Calu3 (cell line): ENCODE measurements around the gene IFNA13. TPM values are rescaled to one million over a fixed set of nuclear protein-coding genes. Genes with fewer than 3 reads are reported as not detected.

Experiments
- BruUV-seq: library from RNA; stranded (reverse); fragments of 400-500 nt; replicated peaks from 2 replicates; lab custom pipeline; 2021; lab: Mats Ljungman, UMichigan
- CTCF ChIA-PET: fragments of 300-600 bp; sonication (Branson Sonifier 250); formaldehyde crosslinking; loops from one replicate; lab custom pipeline; 2022; ENCODE audit warnings: antibody characterized with exemption; lab: Charles Lee
- DNase-seq: peaks from one replicate; pipeline ENCODE4 v3.0.0; 2022
- H3K27ac Mint-ChIP-seq: one replicate; pipeline ENCODE4 v1.8.0; 2022; ENCODE audit warnings: mixed read lengths; ENCODE audit not compliant: unreplicated experiment
- H3K27me3 Mint-ChIP-seq: one replicate; pipeline ENCODE4 v1.8.0; 2022; ENCODE audit warnings: mixed read lengths; ENCODE audit not compliant: unreplicated experiment
- H3K36me3 Mint-ChIP-seq: one replicate; pipeline ENCODE4 v1.8.0; 2022; ENCODE audit warnings: mild to moderate bottlenecking, moderate library complexity, mixed read lengths; ENCODE audit not compliant: insufficient read depth, unreplicated experiment
- H3K4me1 Mint-ChIP-seq: one replicate; pipeline ENCODE4 v1.8.0; 2022; ENCODE audit warnings: mild to moderate bottlenecking, low read depth, mixed read lengths; ENCODE audit not compliant: unreplicated experiment
- H3K4me3 Mint-ChIP-seq: one replicate; pipeline ENCODE4 v1.8.0; 2022; ENCODE audit warnings: mild to moderate bottlenecking, low read depth, moderate library complexity, mixed read lengths; ENCODE audit not compliant: unreplicated experiment
- H3K9me3 Mint-ChIP-seq: one replicate; pipeline ENCODE4 v1.8.0; 2022; ENCODE audit warnings: low read depth, mixed read lengths; ENCODE audit not compliant: unreplicated experiment
- intact Hi-C: fragments of 100-400 bp; cut with micrococcal nuclease; formaldehyde crosslinking; loops from one replicate; pipeline ENCODE4 v1.10.0; 2022; ENCODE audit not compliant: unreplicated experiment
- total RNA-seq: library from RNA; stranded (reverse); gene quantifications from 2 replicates; pipeline ENCODE4 v1.2.3, GENCODE V29; 2022
- TF ChIP-seq, protein P1 (sequence below): fragments of 200-600 bp; IDR thresholded peaks from one replicate; pipeline ENCODE4 v1.8.0; 2022; ENCODE audit warnings: antibody characterized with exemption; ENCODE audit not compliant: unreplicated experiment

IFNA13 gene
- total RNA-seq, 1 experiment from 2014 or later: not detected

DNA sequence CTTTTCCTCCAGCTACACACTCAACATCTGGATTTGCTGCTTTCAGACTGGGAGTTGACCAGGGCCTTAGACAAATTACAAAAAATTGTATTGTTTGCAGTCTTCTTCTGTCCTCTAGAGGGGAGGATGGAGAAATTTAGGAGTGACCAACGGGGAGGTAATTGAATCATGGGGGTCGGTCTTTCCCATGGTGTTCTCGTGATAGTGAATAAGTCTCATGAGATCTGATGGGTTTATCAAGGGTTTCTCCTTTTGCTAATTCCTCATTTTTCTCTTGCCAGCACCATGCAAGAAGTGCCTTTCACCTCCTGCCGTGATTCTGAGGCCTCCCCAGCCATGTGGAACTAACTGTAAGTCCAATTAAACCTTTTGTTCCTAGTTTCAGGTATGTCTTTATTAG is 45.3 kb upstream of the IFNA13 start:
- no peaks in the 10 kb centered on the region for H3K36me3 Mint-ChIP-seq
- CTCF ChIA-PET: no interaction called here
- no peak for DNase-seq
- BruUV-seq: no TSS peak
- H3K27ac Mint-ChIP-seq: no peak overlapping the region
- TF ChIP-seq, protein P1, sequence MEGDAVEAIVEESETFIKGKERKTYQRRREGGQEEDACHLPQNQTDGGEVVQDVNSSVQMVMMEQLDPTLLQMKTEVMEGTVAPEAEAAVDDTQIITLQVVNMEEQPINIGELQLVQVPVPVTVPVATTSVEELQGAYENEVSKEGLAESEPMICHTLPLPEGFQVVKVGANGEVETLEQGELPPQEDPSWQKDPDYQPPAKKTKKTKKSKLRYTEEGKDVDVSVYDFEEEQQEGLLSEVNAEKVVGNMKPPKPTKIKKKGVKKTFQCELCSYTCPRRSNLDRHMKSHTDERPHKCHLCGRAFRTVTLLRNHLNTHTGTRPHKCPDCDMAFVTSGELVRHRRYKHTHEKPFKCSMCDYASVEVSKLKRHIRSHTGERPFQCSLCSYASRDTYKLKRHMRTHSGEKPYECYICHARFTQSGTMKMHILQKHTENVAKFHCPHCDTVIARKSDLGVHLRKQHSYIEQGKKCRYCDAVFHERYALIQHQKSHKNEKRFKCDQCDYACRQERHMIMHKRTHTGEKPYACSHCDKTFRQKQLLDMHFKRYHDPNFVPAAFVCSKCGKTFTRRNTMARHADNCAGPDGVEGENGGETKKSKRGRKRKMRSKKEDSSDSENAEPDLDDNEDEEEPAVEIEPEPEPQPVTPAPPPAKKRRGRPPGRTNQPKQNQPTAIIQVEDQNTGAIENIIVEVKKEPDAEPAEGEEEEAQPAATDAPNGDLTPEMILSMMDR: no peak
- no peaks in the 10 kb centered on the region for H3K9me3 Mint-ChIP-seq
- H3K4me1 Mint-ChIP-seq: peaks cover 37% of the 10 kb centered on the region
- no peak overlapping the region for H3K4me3 Mint-ChIP-seq
- H3K27me3 Mint-ChIP-seq: no peaks in the 10 kb centered on the region
- intact Hi-C loops: no loop called here

DNA sequence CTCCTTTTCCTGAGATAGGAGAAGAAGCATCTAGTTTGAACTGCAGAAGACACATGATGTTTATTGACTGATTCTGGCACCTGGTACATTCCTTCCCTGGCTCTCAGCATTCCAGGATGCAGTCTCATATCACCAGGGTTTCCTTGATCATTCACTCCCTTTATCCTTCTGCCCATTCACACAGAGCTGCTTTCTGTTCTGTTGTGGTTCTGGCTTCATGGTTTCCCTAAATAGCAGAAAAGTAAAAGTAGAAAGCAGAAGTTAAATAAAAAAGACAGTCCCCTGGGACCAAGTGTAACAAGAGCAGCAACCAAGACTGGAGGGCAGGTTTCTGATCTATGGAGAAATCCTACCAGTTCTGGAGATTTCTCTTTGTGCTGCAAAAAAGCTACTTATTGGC is 44.2 kb upstream of the IFNA13 start:
- Mint-ChIP-seq H3K4me1 (peaks cover 31% of the 10 kb centered on the region), H3K9me3 (no peaks in the 10 kb centered on the region), H3K27me3 (no peaks in the 10 kb centered on the region), H3K36me3 (no peaks in the 10 kb centered on the region), H3K4me3 (no peak overlapping the region), H3K27ac (no peak overlapping the region)
- CTCF ChIA-PET: no interaction called here
- no peak for DNase-seq
- TF ChIP-seq, protein P1: no peak
- BruUV-seq: no TSS peak
- intact Hi-C loops: no loop called here

DNA sequence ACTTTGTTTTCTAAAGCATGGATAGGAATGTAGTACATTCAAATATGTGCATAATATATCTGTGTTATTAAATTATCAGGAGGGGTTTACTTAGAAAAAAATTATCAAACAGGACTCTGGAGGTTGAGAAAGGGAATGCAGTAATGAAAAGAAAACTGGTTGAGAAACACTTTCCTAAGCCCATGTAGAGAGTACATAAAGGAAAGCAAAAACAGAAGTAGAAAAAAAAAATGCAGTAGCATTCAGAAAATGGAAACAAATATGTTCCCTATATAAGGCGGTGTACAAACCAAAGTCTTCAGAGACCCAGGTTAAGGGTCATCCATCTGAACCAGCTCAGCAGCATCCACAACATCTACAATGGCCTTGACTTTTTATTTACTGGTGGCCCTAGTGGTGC is 41.0 kb upstream of the IFNA13 start, which contains the start of gene IFNA8:
IFNA8 (plus strand) TSS at position 301 of the 400 bp plus-strand sequence; CDS start at position 361, 60 bp downstream.
- intact Hi-C loops: no loop called here
- H3K4me3 Mint-ChIP-seq: no peak within 1 kb of the TSS
- no TSS peak for BruUV-seq
- H3K27me3 Mint-ChIP-seq: no peaks in the 10 kb centered on the region
- H3K4me1 Mint-ChIP-seq: no peaks in the 10 kb centered on the region
- H3K9me3 Mint-ChIP-seq: no peaks in the 10 kb centered on the region
- no peak for DNase-seq
- no peak within 1 kb of the TSS for H3K27ac Mint-ChIP-seq
- no peaks in the 10 kb centered on the region for H3K36me3 Mint-ChIP-seq
- TF ChIP-seq, protein P1: no peak
- CTCF ChIA-PET: interaction anchor here (1.1 kb wide), 1 partner anchor 13 kb away, joined by 4 read pairs; no protein-coding TSS in a partner anchor

DNA sequence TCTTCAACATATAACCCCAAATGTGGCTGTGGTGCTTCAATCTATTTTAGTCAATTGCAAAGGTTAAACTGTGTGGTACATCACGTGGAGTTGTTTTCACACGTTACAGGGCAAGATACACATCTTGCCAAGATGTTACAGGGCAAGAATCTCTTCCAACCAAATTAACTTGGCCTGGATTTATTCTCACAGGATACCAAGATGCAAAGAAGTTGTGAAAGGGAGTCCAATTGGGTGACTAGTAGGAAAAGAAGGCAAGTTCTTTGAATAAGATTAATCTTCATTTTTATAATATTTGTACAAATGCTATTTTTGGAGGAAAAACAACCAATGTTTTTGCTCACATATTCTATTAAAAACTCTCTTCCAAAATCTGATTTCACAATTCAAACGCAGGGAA is 36.3 kb upstream of the IFNA13 start:
- no peaks in the 10 kb centered on the region for H3K4me1 Mint-ChIP-seq
- H3K4me3 Mint-ChIP-seq: no peak overlapping the region
- no peaks in the 10 kb centered on the region for H3K9me3 Mint-ChIP-seq
- no TSS peak for BruUV-seq
- H3K27ac Mint-ChIP-seq: no peak overlapping the region
- H3K36me3 Mint-ChIP-seq: no peaks in the 10 kb centered on the region
- no peaks in the 10 kb centered on the region for H3K27me3 Mint-ChIP-seq
- no peak for DNase-seq
- CTCF ChIA-PET: interaction anchor here (0.7 kb wide), 1 partner anchor 705 kb away, joined by 3 read pairs; no protein-coding TSS in a partner anchor
- intact Hi-C loops: no loop called here
- TF ChIP-seq, protein P1: no peak
